ENCODE measurements around the gene VAMP1.
A peak's percentile ranks its signal among the peaks of the same experiment; 100 is the strongest.
"Not testable (repeated sequence)": the region's sequence is repeated elsewhere in the genome, so short reads cannot be mapped to it uniquely, and the experiment has no call there.

The VAMP1 gene

GRCh38 chr12:6470375-6471163 lies at the start of gene VAMP1:
Gene VAMP1, minus strand, starts transcription at chr12:6470677. Its CDS starts 146 bp downstream, at chr12:6470531.
- peak; percentile 85 for DNase-seq (ENCODE audit: low read depth, low spot score)
- H3K27ac ChIP-seq = peak within 1 kb of the TSS; percentile 75

- DNase-seq (ENCODE audit: low read depth, low spot score) = no peak
Observed at GRCh38 chr12:6520186-6520585, 49.7 kb upstream of the VAMP1 start.

GRCh38 chr12:6508087-6508486 lies 37.6 kb upstream of the VAMP1 start:
- peak overlapping the region; percentile 34 for H3K27ac ChIP-seq
- no peak for DNase-seq (ENCODE audit: low read depth, low spot score)

More at GRCh38 chr12:6520186-6520585, 49.7 kb upstream of the VAMP1 start:
- no peak overlapping the region for H3K27ac ChIP-seq

- H3K27ac ChIP-seq = peak overlapping the region; percentile 34
- DNase-seq (ENCODE audit: low read depth, low spot score) = no peak
Observed at GRCh38 chr12:6507102-6507998, 36.9 kb upstream of the VAMP1 start.

GRCh38 chr12:6500466-6500865 lies 30.0 kb upstream of the VAMP1 start:
- no peak for DNase-seq (ENCODE audit: low read depth, low spot score)
- no peak overlapping the region for H3K27ac ChIP-seq

- not testable (repeated sequence) for H3K27ac ChIP-seq; DNase-seq (ENCODE audit: low read depth, low spot score)
Observed at GRCh38 chr12:6497291-6497690, 26.8 kb upstream of the VAMP1 start.

- DNase-seq (ENCODE audit: low read depth, low spot score) = no peak
- H3K27ac ChIP-seq = no peak overlapping the region
Observed at GRCh38 chr12:6494968-6495367, 24.5 kb upstream of the VAMP1 start.

GRCh38 chr12:6494258-6494743 lies 23.8 kb upstream of the VAMP1 start:
- peak overlapping the region; percentile 94 for H3K27ac ChIP-seq
- DNase-seq (ENCODE audit: low read depth, low spot score) = no peak

GRCh38 chr12:6493497-6494257 lies 23.2 kb upstream of the VAMP1 start, which contains the start of gene NCAPD2:
Gene NCAPD2, plus strand, starts transcription at chr12:6494102. Its CDS starts 997 bp downstream, at chr12:6495099.
- DNase-seq (ENCODE audit: low read depth, low spot score) = peak; percentile 70
- H3K27ac ChIP-seq = peak within 1 kb of the TSS; percentile 94

GRCh38 chr12:6492838-6493496 lies 22.5 kb upstream of the VAMP1 start, which contains the start of gene MRPL51:
Gene MRPL51, minus strand, starts transcription at chr12:6493262. Its CDS starts 126 bp downstream, at chr12:6493136.
- H3K27ac ChIP-seq = peak within 1 kb of the TSS; percentile 94
- DNase-seq (ENCODE audit: low read depth, low spot score) = peak; percentile 73

- H3K27ac ChIP-seq; DNase-seq (ENCODE audit: low read depth, low spot score): not testable (repeated sequence)
Observed at GRCh38 chr12:6490673-6491072, 20.2 kb upstream of the VAMP1 start.

GRCh38 chr12:6489449-6489848 lies 19.0 kb upstream of the VAMP1 start:
- no peak for DNase-seq (ENCODE audit: low read depth, low spot score)
- H3K27ac ChIP-seq = no peak overlapping the region

GRCh38 chr12:6488240-6488639 lies 17.8 kb upstream of the VAMP1 start:
- no peak overlapping the region for H3K27ac ChIP-seq
- no peak for DNase-seq (ENCODE audit: low read depth, low spot score)

GRCh38 chr12:6478416-6478815 lies 7.9 kb upstream of the VAMP1 start:
- no peak overlapping the region for H3K27ac ChIP-seq
- DNase-seq (ENCODE audit: low read depth, low spot score) = no peak

- not testable (repeated sequence) for DNase-seq (ENCODE audit: low read depth, low spot score); H3K27ac ChIP-seq
Observed at GRCh38 chr12:6477601-6478377, 7.3 kb upstream of the VAMP1 start.

GRCh38 chr12:6476489-6476888 lies 6.0 kb upstream of the VAMP1 start:
- DNase-seq (ENCODE audit: low read depth, low spot score) = no peak
- no peak overlapping the region for H3K27ac ChIP-seq

- not testable (repeated sequence) for H3K27ac ChIP-seq; DNase-seq (ENCODE audit: low read depth, low spot score)
Observed at GRCh38 chr12:6475233-6475975, 4.9 kb upstream of the VAMP1 start.

GRCh38 chr12:6472491-6472890 lies 2.0 kb upstream of the VAMP1 start:
- no peak for DNase-seq (ENCODE audit: low read depth, low spot score)
- no peak overlapping the region for H3K27ac ChIP-seq

Measured in epithelial cell of prostate (primary cell).